A549 treated with AZD2906 at 1 μM for 4 hours (cell line): ENCODE measurements around the gene NUAK2. TPM values are rescaled to one million over a fixed set of nuclear protein-coding genes. Genes with fewer than 3 reads are reported as not detected.

ENCODE experiments used
- total RNA-seq: library from RNA; stranded (reverse); fragments of 200-300 nt; extraction: Qiagen RNA extraction; gene quantifications from 5 replicates; pipeline ENCODE4 v1.2.3, GENCODE V29; 2022

Gene NUAK2
- total RNA-seq: 21.3 to 27.0 TPM (median 24.7 TPM) in 5 replicates

DNA sequence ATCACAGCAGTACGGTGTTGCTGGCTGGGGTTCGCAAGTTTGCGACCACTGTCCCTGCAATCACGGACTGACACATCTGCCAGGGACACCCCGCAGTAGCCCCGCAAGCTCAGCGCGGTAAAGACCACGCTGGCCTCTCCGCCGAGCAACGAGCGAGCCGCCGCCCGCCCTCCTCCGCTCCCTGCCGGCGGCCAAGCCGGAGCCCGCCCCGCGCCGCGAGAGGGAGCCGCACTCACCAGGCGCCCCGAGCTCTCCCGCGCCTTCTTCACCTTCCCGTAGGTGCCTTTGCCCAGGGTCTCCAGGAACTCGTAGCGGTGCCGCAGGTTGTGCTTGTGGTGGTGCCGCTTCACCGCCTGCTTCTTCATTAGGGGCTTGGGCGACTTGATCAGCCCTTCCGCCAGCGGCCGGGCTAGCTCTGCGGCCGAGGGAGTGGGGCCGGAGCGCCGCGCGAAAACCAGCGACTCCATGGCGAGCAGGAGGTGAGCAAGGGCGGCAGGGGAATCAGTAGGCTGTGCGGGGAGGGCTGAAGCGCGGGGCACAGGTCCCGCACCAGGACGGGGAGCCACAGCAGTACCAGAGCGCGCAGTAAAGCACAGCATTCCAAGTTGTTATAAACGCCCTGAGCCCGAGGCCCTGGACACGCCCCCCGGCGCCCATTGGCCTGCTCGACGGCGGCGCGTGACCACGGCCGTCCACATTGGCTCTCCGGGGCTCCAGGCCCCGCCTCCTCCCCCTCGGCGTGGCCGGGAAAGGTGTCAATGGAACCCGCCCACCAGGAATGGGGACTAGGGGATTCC is at the start of gene NUAK2:
Gene NUAK2 (minus strand): TSS at position 584 of the 797 bp plus-strand sequence. CDS start 117 bp downstream, at position 467.

DNA sequence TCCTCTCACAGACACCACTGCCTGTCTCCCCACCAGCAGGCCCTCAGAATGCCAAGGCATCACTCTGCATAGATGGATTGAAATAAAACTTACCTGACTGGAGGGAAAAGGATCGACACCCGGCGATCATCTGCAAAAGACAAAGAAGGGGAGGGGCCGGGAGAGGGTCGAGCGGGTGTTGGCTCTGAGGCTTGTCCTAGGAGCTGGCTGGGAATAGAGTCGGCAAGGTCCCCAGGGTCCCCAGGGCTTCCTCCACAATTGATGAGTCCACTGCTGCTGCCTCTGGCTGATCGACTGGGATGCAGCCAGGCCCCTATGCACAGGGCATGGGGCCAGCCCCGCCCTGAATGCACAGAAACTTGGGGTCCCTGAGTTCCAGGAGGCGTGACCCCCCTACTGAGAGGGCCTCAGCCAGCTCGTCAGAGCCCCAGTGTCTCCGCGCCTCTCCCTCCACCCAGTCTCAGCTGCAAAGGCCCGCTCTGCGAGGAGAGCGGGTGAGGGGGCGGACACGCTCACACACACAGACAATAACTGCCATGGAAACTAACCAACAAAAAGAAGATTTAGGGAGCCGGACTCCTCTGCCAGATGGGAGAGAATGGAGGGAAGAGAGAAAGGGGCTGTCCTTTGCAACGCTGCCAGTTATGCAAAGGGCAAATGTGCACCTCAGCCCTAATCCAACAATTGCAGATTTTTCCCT is 35.0 kb upstream of the NUAK2 start, which contains the start of gene KLHDC8A:
Gene KLHDC8A (minus strand): TSS at position 483 of the 700 bp plus-strand sequence. CDS start 13,318 bp downstream, outside the sequence.

Other genes starting within 250 kb of the NUAK2 start
- 1.3 to 2.3 TPM (median 2.0 TPM) in 5 replicates for gene TMEM81, start 237.3 kb downstream of the NUAK2 start, total RNA-seq
- 10.5 to 14.3 TPM (median 11.3 TPM) in 5 replicates for gene RBBP5, start 199.8 kb downstream of the NUAK2 start, total RNA-seq
- 6.9 to 9.2 TPM (median 8.0 TPM) in 5 replicates for gene DSTYK, start 110.0 kb downstream of the NUAK2 start, total RNA-seq
- gene TMCC2, start 93.8 kb downstream of the NUAK2 start, total RNA-seq: 1.4 to 1.8 TPM (median 1.6 TPM) in 5 replicates
- 0.63 to 1.4 TPM (median 0.78 TPM) in 5 replicates for gene KLHDC8A, start 35.2 kb upstream of the NUAK2 start, total RNA-seq
- gene LEMD1, start 100.3 kb upstream of the NUAK2 start, total RNA-seq: 0.15 TPM in 1 of 5 replicates, not detected in the others
- gene BLACAT1, start 134.3 kb upstream of the NUAK2 start, total RNA-seq: 0.03 TPM in 1 of 5 replicates, not detected in the others
- 0.76 to 1.2 TPM (median 1.00 TPM) in 5 replicates for gene CDK18, start 182.9 kb upstream of the NUAK2 start, total RNA-seq